Measurements from ENCODE around the gene PDE7B. TPM values are rescaled to one million over a fixed set of nuclear protein-coding genes. Genes with fewer than 3 reads are reported as not detected.

PDE7B gene
- total and polyA plus RNA-seq, 9 of the 15 experiments (the other 6 are each of a cell fraction or from before 2014, with no cell fraction given), result 0.01 TPM; not detected in 8

- POLR2A ChIA-PET, result no interaction called here
- no TSS peak for BruUV-seq (replicated peaks)
- in situ Hi-C loops (cut with MboI), result no loop called here
- H3K4me2 ChIP-seq (ENCODE audit: insufficient read depth, low read length), result no peak overlapping the region
- CTCF ChIA-PET (ENCODE audit: low intra/inter-chr PET ratio), result no interaction called here
- H3K79me2 ChIP-seq (ENCODE audit: control insufficient read depth, insufficient read depth, low read length), result no peaks in the 10 kb centered on the region
- H2AFZ ChIP-seq (ENCODE audit: low read depth, low read length), result no peak overlapping the region
- H3K36me3 ChIP-seq (ENCODE audit: control insufficient read depth, insufficient read depth, low read length), result no peaks in the 10 kb centered on the region
- intact Hi-C loops (cut with micrococcal nuclease), result no loop called here
- ATAC-seq (no peak), FAIRE-seq (no peak), DNase-seq (ENCODE audit: extremely low read depth in 1 of 4, low spot score in 3 of 4) (no peak)
- H3K27ac ChIP-seq (ENCODE audit: extremely low read depth, low read depth, low read length), result no peak overlapping the region
- no peaks in the 10 kb centered on the region for H3K9me1 ChIP-seq (ENCODE audit: control insufficient read depth, insufficient read depth, low read length)
- no peak overlapping the region for H3K9ac ChIP-seq (ENCODE audit: insufficient read depth in 1 of 2, low read depth in 2 of 2, low read length in 2 of 2)
- no peaks in the 10 kb centered on the region for H3K9me3 ChIP-seq (replicated peaks; ENCODE audit: control insufficient read depth, insufficient read depth, low read depth, low read length)
- H3K27me3 ChIP-seq (ENCODE audit: control insufficient read depth in 2 of 2, insufficient read depth in 2 of 2, low read length in 2 of 2), result no peaks in the 10 kb centered on the region; a peak in 1 of 5 replicates
- WGBS (ENCODE audit: insufficient coverage, low coverage, missing lambda C conversion rate), result 5% methylated on average over 2 of the region's 2 CpGs
- no peaks in the 10 kb centered on the region for H4K20me1 ChIP-seq (replicated peaks; ENCODE audit: control insufficient read depth, insufficient read depth, low read length)
- no peaks in the 10 kb centered on the region for H3K4me1 ChIP-seq (replicated peaks in 1 of 2; ENCODE audit: control insufficient read depth in 2 of 2, insufficient read depth in 2 of 2, low read length in 2 of 2)
- no peak overlapping the region for H3K4me3 ChIP-seq
- TF ChIP-seq ZBTB26 (CRISPR knock-in tag; IDR thresholded peaks at IDR 0.05) (no peak), PHF21A (IDR thresholded peaks at IDR 0.05; ENCODE audit: borderline replicate concordance, low read depth) (no peak), ETV6 (IDR thresholded peaks at IDR 0.05; ENCODE audit: borderline replicate concordance in 1 of 2, low read depth in 2 of 2, low read length in 1 of 2) (no peak), ETV6 (CRISPR knock-in tag; IDR thresholded peaks at IDR 0.05; ENCODE audit: borderline replicate concordance) (no peak), BRD9 (IDR thresholded peaks at IDR 0.05; ENCODE audit: low read depth, partially characterized antibody) (no peak), HCFC1 (IDR thresholded peaks at IDR 0.05; ENCODE audit: low read depth, low read length) (no peak), HNRNPLL (IDR thresholded peaks at IDR 0.05; ENCODE audit: low read depth, low read length, poor library complexity, severe bottlenecking) (no peak), PBX2 (CRISPR knock-in tag; IDR thresholded peaks at IDR 0.05; ENCODE audit: low read depth) (no peak), PBX2 (tag; conservative IDR thresholded peaks at IDR 0.05; ENCODE audit: low read depth) (no peak), RNF2 (IDR thresholded peaks at IDR 0.05) (no peak), E4F1 (CRISPR knock-in tag; IDR thresholded peaks at IDR 0.05; ENCODE audit: borderline replicate concordance) (no peak), ATF6 (CRISPR knock-in tag; IDR thresholded peaks at IDR 0.05) (no peak), MTA3 (IDR thresholded peaks at IDR 0.05; ENCODE audit: borderline replicate concordance) (no peak), MLX (CRISPR knock-in tag; conservative IDR thresholded peaks at IDR 0.05) (no peak)
These were observed 200.5 kb downstream of the PDE7B start for GRCh38 chr6:136052031-136052430.
